Activated naive CD4-positive, alpha-beta T cell treated with anti-CD3 and anti-CD28 coated beads, Interleukin-2, amount 10 ng/mL, durations not matched to agents 7 days and 5 days (primary cell): ENCODE measurements around the gene CPM.

Experiments
- CTCF ChIA-PET: fragments of 350-600 bp; sonication (Branson Sonifier 250); formaldehyde crosslinking; loops from one replicate; lab custom pipeline; 2021; ENCODE audit warnings: antibody characterized with exemption; lab: Charles Lee
- DNase-seq: peaks from one replicate; pipeline ENCODE4 v3.0.0-alpha.2; 2020
- H3K27ac Mint-ChIP-seq: one replicate; pipeline ENCODE4 v1.8.0; 2021; ENCODE audit warnings: mild to moderate bottlenecking, moderate library complexity, mixed read lengths
- H3K27me3 Mint-ChIP-seq: one replicate; pipeline ENCODE4 v1.8.0; 2021; ENCODE audit warnings: mild to moderate bottlenecking, mixed read lengths
- H3K36me3 Mint-ChIP-seq: one replicate; pipeline ENCODE4 v1.8.0; 2021; ENCODE audit warnings: mixed read lengths
- H3K4me1 Mint-ChIP-seq: one replicate; pipeline ENCODE4 v1.8.0; 2021; ENCODE audit warnings: mixed read lengths
- H3K4me3 Mint-ChIP-seq: one replicate; pipeline ENCODE4 v1.8.0; 2021; ENCODE audit warnings: mild to moderate bottlenecking, moderate library complexity, mixed read lengths
- H3K9me3 Mint-ChIP-seq: one replicate; pipeline ENCODE4 v1.8.0; 2021; ENCODE audit warnings: mixed read lengths

The CPM gene

DNA sequence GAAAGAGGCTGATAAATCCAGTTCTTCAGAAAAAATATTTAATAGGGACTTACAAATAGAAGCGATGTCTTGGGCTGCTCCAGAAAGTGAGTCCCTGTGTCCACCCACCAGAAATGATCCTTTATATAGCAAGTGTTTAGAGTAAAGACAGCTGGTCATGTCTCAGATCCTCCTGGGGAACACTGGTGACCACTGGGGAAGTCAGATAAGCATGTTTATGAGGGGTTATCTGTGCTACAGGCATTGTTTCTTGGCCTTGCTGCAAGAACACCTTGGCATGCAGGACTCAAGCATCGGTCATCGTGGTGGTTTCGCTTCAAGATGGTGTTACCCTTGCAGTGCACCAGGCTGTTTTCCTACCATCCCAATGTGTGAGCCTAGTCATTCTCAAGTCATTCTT lies 27.2 kb downstream of the CPM start:
- H3K4me1 Mint-ChIP-seq = no peaks in the 10 kb centered on the region
- CTCF ChIA-PET = interaction anchor here (1.1 kb wide), 1 partner anchor 72 kb away, joined by 3 read pairs; no protein-coding TSS in a partner anchor

DNA sequence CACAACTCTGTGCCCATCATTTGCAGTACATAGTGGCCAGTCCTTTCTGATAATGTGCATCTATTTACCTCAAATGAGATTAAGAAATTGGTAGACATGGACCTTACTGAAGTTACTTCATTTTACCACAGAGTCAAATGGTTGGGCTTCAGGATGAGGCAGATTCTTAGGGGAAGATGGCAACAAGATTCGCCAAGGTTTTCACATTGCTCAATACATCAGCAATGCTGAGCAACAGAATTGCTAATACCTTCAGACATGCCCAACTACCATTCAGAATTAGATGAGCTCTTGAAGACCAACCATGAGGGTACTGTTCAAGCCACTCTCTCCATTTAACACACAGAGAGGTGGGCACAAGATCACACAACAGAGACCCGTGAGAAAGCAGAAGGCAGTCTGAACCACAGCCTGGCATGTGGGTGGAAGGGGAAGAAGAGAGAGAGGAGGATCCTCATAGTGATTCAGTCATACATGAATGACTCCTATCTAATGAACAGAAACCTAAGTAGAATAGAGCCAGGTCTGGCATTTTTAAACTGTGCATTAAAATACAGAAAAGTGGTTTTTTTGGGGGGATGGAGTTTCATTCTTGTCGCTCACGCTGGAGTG lies 28.5 kb downstream of the CPM start:
- no peak overlapping the region for H3K27ac Mint-ChIP-seq
- H3K36me3 Mint-ChIP-seq = no peaks in the 10 kb centered on the region
- no peak overlapping the region for H3K4me3 Mint-ChIP-seq
- CTCF ChIA-PET = no interaction called here
- H3K4me1 Mint-ChIP-seq = no peaks in the 10 kb centered on the region
- DNase-seq = no peak
- H3K9me3 Mint-ChIP-seq = no peaks in the 10 kb centered on the region
- no peaks in the 10 kb centered on the region for H3K27me3 Mint-ChIP-seq

More for the DNA sequence above, 27.2 kb downstream of the CPM start:
- H3K4me3 Mint-ChIP-seq = no peak overlapping the region
- DNase-seq = no peak
- H3K27me3 Mint-ChIP-seq = no peaks in the 10 kb centered on the region
- no peaks in the 10 kb centered on the region for H3K9me3 Mint-ChIP-seq
- no peak overlapping the region for H3K27ac Mint-ChIP-seq
- no peaks in the 10 kb centered on the region for H3K36me3 Mint-ChIP-seq

DNA sequence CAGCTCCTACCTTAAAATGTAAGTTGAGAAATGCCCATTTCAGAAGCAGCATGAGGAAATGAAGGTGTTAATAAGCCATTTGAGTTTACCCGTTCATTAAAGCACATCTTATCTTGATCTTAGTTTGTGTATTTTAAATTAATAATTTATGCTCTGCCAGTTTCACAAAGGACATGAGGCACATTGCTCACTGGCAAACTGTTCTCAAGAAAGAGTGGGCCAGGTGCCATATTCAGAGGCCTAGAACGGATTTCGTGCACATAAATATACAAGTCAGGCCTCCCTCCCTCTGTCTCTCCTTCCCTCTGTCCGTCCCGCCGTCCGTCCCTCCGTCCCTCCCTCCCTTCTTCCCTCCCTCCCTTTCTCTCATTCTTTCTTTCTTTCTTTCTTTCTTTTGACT lies 29.5 kb downstream of the CPM start:
- H3K27ac Mint-ChIP-seq = no peak overlapping the region
- no peaks in the 10 kb centered on the region for H3K4me1 Mint-ChIP-seq
- H3K27me3 Mint-ChIP-seq = no peaks in the 10 kb centered on the region
- no peak overlapping the region for H3K4me3 Mint-ChIP-seq
- no peaks in the 10 kb centered on the region for H3K36me3 Mint-ChIP-seq
- DNase-seq = no peak
- no peaks in the 10 kb centered on the region for H3K9me3 Mint-ChIP-seq
- CTCF ChIA-PET = interaction anchor here (1.0 kb wide), 1 partner anchor 168 kb away, joined by 3 read pairs; no protein-coding TSS in a partner anchor

DNA sequence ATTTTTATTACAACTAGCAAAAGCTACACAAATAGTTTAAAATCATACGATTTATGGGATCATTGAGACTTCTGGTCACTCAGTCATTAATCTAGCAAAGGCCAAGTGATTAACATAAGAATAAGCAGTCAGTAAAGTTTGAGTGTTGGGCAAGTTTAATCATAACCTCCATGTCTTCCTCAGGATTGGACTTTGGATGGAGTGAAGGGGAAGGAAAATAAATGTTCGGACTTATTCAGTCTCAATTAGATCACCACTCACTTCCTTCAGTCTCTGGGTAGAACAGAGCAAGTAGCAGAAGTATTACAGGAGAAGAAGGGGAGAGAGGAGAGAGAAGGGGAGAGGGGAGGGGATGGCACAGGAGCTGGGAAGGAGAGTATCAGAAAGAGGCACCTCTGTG lies 31.4 kb downstream of the CPM start:
- Mint-ChIP-seq H3K27me3 (no peaks in the 10 kb centered on the region), H3K27ac (no peak overlapping the region), H3K9me3 (no peaks in the 10 kb centered on the region), H3K4me3 (no peak overlapping the region), H3K4me1 (no peaks in the 10 kb centered on the region), H3K36me3 (no peaks in the 10 kb centered on the region)
- DNase-seq = no peak
- CTCF ChIA-PET = interaction anchor here (0.9 kb wide), 1 partner anchor 9 kb away, joined by 3 read pairs; no protein-coding TSS in a partner anchor

DNA sequence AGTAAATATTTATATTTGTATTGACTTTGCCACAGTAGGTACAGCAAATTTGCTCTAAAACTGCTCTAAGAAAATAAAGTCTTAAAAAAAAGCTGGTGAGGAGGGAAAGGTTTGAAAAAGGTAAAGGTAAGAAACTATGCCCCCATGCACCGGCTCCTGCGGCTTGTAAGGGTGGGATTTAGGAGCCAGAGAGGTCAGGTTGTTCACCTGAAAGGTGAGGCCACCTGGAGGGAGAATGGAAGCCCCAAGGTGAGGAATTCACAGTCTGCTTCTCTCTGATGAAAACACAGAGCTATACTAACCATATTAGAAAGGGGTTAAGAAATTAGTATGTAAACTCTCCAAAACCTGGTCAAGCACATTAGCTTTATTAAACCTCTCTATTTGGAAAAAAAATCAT lies 31.8 kb downstream of the CPM start:
- CTCF ChIA-PET = interaction anchor here (0.9 kb wide), 1 partner anchor 10 kb away, joined by 3 read pairs; no protein-coding TSS in a partner anchor
- Mint-ChIP-seq H3K4me1 (no peaks in the 10 kb centered on the region), H3K4me3 (no peak overlapping the region), H3K27me3 (no peaks in the 10 kb centered on the region), H3K9me3 (no peaks in the 10 kb centered on the region), H3K36me3 (no peaks in the 10 kb centered on the region), H3K27ac (no peak overlapping the region)
- no peak for DNase-seq

DNA sequence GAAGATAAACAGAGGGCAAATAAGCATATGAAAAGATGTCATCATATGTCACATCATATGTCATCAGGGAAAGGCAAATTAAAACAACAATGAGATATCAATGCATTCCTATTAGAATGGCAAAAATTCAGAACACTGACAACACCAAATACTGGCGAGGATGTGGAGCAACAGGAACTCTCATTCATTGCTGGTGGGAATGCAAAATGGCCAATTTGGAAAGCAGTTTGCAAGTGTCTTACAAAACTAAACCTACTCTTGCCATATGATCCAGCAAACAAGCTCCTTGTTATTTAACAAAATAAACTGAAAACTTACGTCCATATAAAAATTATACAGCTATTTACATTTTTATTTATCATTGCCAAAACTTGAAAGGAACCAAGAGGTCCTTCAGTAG lies 32.7 kb downstream of the CPM start:
- Mint-ChIP-seq H3K36me3 (no peaks in the 10 kb centered on the region), H3K4me1 (no peaks in the 10 kb centered on the region), H3K9me3 (no peaks in the 10 kb centered on the region), H3K4me3 (no peak overlapping the region), H3K27ac (no peak overlapping the region), H3K27me3 (no peaks in the 10 kb centered on the region)
- no peak for DNase-seq
- CTCF ChIA-PET = no interaction called here

DNA sequence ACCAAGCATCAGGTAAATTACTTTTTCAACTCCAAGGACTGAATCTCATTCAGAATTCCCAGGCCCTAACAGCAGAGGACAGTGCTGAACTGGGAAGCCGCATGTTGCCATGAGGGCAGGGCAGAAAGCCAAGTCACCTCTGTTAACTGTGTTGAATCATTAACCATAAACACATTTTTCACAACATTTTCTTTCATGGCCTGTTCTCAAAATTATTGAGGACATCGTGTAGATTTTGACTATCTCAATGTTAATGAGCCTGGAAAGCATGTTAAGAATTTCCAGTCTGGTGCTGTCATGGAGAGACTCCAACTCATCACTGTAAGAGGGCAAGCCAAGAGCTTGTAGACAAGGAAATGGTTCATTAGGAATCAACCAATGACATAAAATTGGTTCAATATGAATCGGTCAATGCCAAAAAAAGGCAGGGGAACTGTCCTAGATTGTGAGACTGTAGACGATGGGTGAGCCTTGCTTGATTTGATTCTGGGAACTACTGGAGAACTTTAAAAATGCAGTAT lies 33.7 kb downstream of the CPM start:
- H3K4me3 Mint-ChIP-seq = no peak overlapping the region
- H3K27me3 Mint-ChIP-seq = no peaks in the 10 kb centered on the region
- no peaks in the 10 kb centered on the region for H3K4me1 Mint-ChIP-seq
- H3K27ac Mint-ChIP-seq = no peak overlapping the region
- CTCF ChIA-PET = interaction anchor here (1.3 kb wide), 1 partner anchor 31 kb away, joined by 4 read pairs; no protein-coding TSS in a partner anchor
- no peaks in the 10 kb centered on the region for H3K9me3 Mint-ChIP-seq
- no peaks in the 10 kb centered on the region for H3K36me3 Mint-ChIP-seq
- no peak for DNase-seq

DNA sequence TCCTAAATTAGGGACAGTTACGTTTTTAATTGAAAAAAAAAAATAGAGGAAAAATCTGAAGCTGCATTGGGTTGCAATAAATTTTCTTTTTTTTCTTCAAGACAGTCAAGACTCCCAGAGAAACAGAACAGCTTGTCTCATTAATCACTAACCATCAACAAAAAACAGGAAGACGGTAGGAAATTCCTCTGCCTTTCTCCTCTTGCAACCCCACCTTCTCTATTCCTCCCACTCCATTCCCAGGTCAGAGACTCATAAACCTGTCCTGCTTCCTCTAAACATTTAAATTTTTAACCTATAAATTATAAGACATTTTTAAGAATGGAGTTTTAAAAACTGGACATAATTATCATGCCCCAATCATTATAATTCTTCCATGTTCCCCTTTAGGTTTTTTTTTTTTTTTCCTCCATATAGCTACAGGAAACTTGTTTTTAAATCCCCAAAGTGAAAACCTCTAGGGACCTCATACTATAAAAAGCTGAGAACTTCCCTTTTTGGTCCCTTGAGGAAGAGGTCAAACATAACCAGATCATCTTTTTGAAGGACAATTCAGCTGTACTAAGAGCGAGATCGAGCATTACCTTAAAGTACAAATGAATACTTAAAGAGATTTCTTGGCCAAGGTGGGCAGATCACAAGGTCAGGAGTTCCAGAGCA lies 36.0 kb downstream of the CPM start:
- Mint-ChIP-seq H3K4me3 (no peak overlapping the region), H3K27ac (no peak overlapping the region)
- CTCF ChIA-PET = no interaction called here

DNA sequence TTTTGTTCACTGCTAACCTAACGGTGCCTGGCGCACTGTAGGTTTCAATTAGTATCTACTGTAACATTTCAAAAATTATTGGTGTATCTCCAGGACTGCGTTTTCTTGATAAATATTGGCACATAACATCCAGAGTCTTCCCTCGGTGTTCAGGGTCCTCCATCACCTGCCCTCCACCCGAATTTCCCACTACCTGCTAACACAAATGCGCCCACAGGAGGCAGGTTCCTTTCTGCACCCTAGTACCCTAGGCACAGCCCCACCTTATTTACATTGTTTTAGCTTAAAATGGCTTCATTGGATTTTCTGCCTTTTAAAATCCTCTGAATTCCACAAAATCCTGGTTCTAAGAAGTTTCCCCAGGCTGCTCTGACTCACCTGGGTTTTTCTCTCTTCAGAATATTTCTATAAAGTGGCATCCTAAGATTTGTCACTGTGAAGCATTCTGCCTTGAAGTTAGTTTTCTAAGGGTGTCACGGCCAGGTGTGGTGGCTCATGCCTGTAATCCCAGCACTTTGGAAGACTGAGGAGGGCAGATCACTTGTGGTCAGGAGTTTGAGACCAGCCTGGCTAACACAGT lies 38.6 kb downstream of the CPM start:
- H3K4me1 Mint-ChIP-seq = peaks cover 21% of the 10 kb centered on the region
- CTCF ChIA-PET = interaction anchor here (1.1 kb wide), 1 partner anchor 177 kb away, joined by 3 read pairs; no protein-coding TSS in a partner anchor
- H3K27ac Mint-ChIP-seq = no peak overlapping the region
- no peak for DNase-seq
- no peaks in the 10 kb centered on the region for H3K27me3 Mint-ChIP-seq
- no peaks in the 10 kb centered on the region for H3K9me3 Mint-ChIP-seq
- no peaks in the 10 kb centered on the region for H3K36me3 Mint-ChIP-seq
- no peak overlapping the region for H3K4me3 Mint-ChIP-seq

More for the DNA sequence above, 36.0 kb downstream of the CPM start:
- Mint-ChIP-seq H3K27me3 (no peaks in the 10 kb centered on the region), H3K36me3 (no peaks in the 10 kb centered on the region), H3K9me3 (no peaks in the 10 kb centered on the region), H3K4me1 (peaks cover 4% of the 10 kb centered on the region)
- no peak for DNase-seq

DNA sequence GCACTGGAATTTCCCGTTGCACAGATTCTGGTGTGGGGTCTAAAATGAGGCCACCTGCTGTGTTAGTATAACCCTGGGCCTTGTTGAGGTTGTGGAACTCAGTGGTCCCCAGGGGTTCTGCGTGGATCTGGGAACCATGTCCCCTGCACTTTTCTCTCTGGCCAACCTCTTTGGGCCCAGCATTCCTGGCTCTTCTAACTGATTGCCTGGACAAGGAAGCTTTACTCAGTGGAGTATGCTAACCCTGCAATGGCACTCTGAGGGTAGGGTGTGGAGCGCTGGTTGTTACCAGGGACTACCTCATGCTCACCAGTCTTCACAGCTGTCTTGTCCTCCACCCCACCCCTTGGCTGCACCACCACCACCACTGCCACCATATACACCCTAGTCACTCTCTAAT lies 39.2 kb downstream of the CPM start:
- CTCF ChIA-PET = no interaction called here
- Mint-ChIP-seq H3K36me3 (no peaks in the 10 kb centered on the region), H3K9me3 (no peaks in the 10 kb centered on the region), H3K4me1 (peaks cover 21% of the 10 kb centered on the region), H3K4me3 (no peak overlapping the region), H3K27me3 (no peaks in the 10 kb centered on the region), H3K27ac (no peak overlapping the region)
- no peak for DNase-seq

DNA sequence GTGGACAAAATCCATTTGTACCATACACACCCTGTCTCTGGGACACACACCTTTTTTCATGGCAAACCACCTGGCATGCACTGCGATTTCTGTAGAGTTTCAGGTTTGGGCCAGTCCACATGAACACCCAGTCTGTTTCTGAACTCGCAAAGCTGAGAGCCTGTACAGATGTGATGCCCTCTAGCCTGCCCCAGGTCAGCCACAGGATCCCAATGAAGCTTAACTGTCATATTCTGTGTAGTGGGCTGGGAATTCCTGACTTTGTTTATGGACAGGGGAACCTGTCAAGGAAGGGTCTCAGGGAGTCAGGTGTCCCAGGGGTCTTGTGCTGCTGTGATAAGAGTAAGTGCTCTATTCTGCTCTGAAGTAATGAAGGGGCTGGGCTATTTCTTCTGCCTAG lies 39.8 kb downstream of the CPM start:
- H3K36me3 Mint-ChIP-seq = no peaks in the 10 kb centered on the region
- H3K27me3 Mint-ChIP-seq = no peaks in the 10 kb centered on the region
- H3K4me1 Mint-ChIP-seq = peaks cover 21% of the 10 kb centered on the region
- no peak overlapping the region for H3K27ac Mint-ChIP-seq
- no peak overlapping the region for H3K4me3 Mint-ChIP-seq
- CTCF ChIA-PET = interaction anchor here (1.5 kb wide), 1 partner anchor 172 kb away, joined by 3 read pairs; no protein-coding TSS in a partner anchor
- no peaks in the 10 kb centered on the region for H3K9me3 Mint-ChIP-seq
- DNase-seq = no peak

DNA sequence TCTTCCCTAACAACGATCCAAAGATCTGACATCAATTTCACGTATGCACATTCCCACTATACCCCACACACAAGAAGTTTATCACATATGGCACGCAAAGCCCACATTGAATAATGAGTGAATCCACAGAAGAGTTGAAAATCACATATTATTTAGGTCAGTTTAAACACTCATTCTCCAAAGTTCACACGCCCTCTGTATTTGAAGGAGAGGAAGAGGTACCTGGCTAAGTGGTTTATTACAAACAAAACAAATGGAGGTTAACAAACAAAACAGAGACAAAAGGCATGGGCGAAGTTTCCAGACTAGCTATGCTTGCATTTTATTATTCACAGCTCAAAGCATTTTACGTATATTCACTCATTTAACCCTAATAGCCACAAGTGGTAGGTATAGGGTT lies 41.8 kb downstream of the CPM start:
- Mint-ChIP-seq H3K4me1 (peaks cover 21% of the 10 kb centered on the region), H3K27ac (no peak overlapping the region), H3K36me3 (no peaks in the 10 kb centered on the region), H3K27me3 (no peaks in the 10 kb centered on the region), H3K4me3 (no peak overlapping the region), H3K9me3 (no peaks in the 10 kb centered on the region)
- CTCF ChIA-PET = no interaction called here
- no peak for DNase-seq

DNA sequence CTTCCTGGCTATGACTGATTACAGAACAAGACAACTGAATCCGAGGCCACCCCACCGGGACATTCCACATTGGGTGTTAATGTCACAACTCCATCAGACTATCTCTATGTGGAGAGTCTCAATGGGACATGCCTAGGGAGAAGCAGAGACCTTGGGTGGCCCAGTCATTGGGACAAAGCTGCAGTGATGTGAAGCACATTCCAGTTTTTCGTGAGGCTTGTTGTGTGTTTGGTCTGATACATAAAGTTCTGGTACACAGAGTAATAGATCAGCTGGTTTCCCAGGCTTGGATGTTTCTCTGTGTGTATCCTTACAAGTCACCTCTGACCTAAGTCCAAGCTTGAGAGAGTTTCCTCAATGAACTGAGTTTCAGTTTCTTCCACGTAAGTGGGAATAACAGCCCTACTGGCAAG lies 42.3 kb downstream of the CPM start:
- Mint-ChIP-seq H3K4me1 (peaks cover 21% of the 10 kb centered on the region), H3K9me3 (no peaks in the 10 kb centered on the region), H3K27ac (no peak overlapping the region), H3K36me3 (no peaks in the 10 kb centered on the region), H3K27me3 (no peaks in the 10 kb centered on the region), H3K4me3 (no peak overlapping the region)
- DNase-seq = no peak
- CTCF ChIA-PET = no interaction called here

DNA sequence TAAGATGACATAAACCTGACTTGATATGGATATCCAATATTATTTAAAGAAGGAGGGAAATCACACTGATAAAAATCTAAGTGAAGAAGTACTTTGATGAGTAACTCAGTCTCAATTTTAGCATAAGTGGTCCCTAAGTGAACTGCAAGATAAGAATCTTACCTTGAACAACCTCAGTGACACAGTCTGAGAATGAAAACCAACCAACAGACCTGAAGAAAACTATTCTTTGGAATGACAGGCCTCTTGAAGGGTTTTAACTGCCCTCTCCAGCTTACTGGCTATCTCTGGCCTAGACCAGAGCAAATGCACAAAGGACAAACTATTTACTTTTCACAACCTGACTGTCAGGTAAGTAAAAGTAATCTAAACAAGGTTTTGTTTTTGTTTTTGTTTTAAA lies 44.7 kb downstream of the CPM start:
- Mint-ChIP-seq H3K4me1 (peaks cover 21% of the 10 kb centered on the region), H3K4me3 (no peak overlapping the region), H3K27me3 (no peaks in the 10 kb centered on the region), H3K36me3 (no peaks in the 10 kb centered on the region), H3K9me3 (no peaks in the 10 kb centered on the region), H3K27ac (no peak overlapping the region)
- DNase-seq = no peak
- CTCF ChIA-PET = no interaction called here
